Stomach (tissue), 9 donors: ENCODE measurements around the gene TMEM132D. TPM values are rescaled to one million over a fixed set of nuclear protein-coding genes. Genes with fewer than 3 reads are reported as not detected.

ENCODE experiments used
- DNase-seq, 2 donors: peaks; one replicate each; pipeline versions ENCODE4 v3.0.0 to v3.0.0-alpha.2; 2013 to 2019
- H3K27ac ChIP-seq, 5 donors: fragments of 200-600 bp in 4 of 5; sonication (generic) in 4 of 5; one replicate each; pipeline ENCODE4 v1.5.1; 2013 to 2019; ENCODE audit warnings: mild to moderate bottlenecking in 1 of 5, moderate library complexity in 1 of 5
- H3K27me3 ChIP-seq, 3 donors: fragments of 200-600 bp; sonication (generic); one replicate each; pipeline ENCODE4 v1.5.1; 2017 to 2019; ENCODE audit warnings: mixed run types in 1 of 3
- H3K36me3 ChIP-seq, 4 donors: fragments of 200-600 bp; sonication (generic); 1 replicate in 3 of 4; 2 replicates in 1 of 4; pipeline ENCODE4 v1.5.1; 2016 to 2019
- H3K4me1 ChIP-seq, 4 donors: fragments of 200-600 bp; sonication (generic); one replicate each; pipeline ENCODE4 v1.5.1; 2016 to 2019
- H3K4me3 ChIP-seq, 4 donors: fragments of 200-600 bp; sonication (generic) in 3 of 4; one replicate each; pipeline ENCODE4 v1.5.1; 2016 to 2019; ENCODE audit warnings: mild to moderate bottlenecking in 1 of 4
- H3K9me3 ChIP-seq, 4 donors: fragments of 200-600 bp; sonication (generic); one replicate each; pipeline ENCODE4 v1.5.1; 2016 to 2019
- EP300 ChIP-seq: sonication (generic); formaldehyde crosslinking; IDR thresholded peaks from one replicate; pipeline ENCODE4 v1.6.1; 2017; ENCODE audit warnings: antibody characterized with exemption
- POLR2A ChIP-seq, 4 donors: fragments of 450-650 bp; IDR thresholded peaks; one replicate each; pipeline ENCODE4 v1.6.1; 2016; ENCODE audit warnings: antibody characterized with exemption in 4 of 4, control low read depth in 2 of 4, mild to moderate bottlenecking in 1 of 4, moderate library complexity in 1 of 4
- POLR2AphosphoS5 ChIP-seq, 3 donors: sonication (generic); formaldehyde crosslinking; IDR thresholded peaks; one replicate each; pipeline ENCODE4 v1.6.1; 2016; ENCODE audit warnings: antibody characterized with exemption in 3 of 3
- WGBS, 5 donors: extraction: QIAGEN DNeasy Blood & Tissue Kit in 3 of 5; methylation state at CpG; one replicate each; pipeline versions ENCODE4 v1.1.5 to v1.1.7; 2013 to 2018; 5-methylcytosine and 5-hydroxymethylcytosine counted together
- intact Hi-C: fragments of 100-400 bp; cut with DNase I; formaldehyde crosslinking; loops from one replicate; pipeline ENCODE4 v1.15.1; 2023; ENCODE audit warnings: low total_unique reads
- polyA plus RNA-seq, 3 donors: library from polyadenylated mRNA; stranded (reverse); fragments of 200-250 nt; gene quantifications; one replicate each; pipeline ENCODE4 v1.2.3, GENCODE V29; 2013
- total RNA-seq, 5 donors: library from RNA; depleted of rRNA; stranded (reverse); fragments of >200 nt; gene quantifications; one replicate each; pipeline versions ENCODE4 v1.1.0 to v1.2.3, GENCODE V29; 2014 to 2016
- TF ChIP-seq, protein P1 (sequence below), 7 experiments: fragments of 450-650 bp in 4 of 7; fragments of 200-600 bp in 3 of 7; sonication (generic) in 3 of 7; IDR thresholded peaks; one replicate each; pipeline ENCODE4 v1.5.1; 2016 to 2019; ENCODE audit warnings: antibody characterized with exemption in 7 of 7, control low read depth in 2 of 7, mild to moderate bottlenecking in 1 of 7
- donor health status: healthy with polysubstance abuse.
- donor health status: Bipolar disorder and iron deficiency.
- donor health status: healthy.

Gene TMEM132D
- total and polyA plus RNA-seq, 8 donors, result 0.29 to 0.92 TPM; not detected in 6

DNA sequence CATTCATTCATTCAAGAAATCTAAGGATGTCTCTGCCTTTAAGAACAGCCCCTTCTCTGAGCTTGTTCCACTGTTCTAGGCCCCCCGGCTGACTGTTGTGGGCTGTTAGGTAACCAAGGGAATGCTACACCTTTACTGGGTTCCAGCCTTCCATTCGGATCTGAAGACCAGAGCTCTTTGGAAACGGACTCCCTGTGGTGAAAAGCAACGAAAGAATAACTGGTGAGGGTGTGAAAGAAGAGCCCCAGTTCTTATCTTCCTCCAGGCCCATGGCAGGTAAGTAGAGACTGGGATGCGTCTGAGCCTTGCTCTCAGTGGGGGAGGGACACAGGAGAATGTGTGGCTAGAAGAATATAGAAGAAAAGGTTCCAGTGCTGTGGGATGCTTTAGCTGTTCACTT, 207.4 kb downstream of the TMEM132D start:
- intact Hi-C loops, result no loop called here
- 33 to 45% (median 33%) methylated on average over 5 of the region's 5 CpGs for WGBS, 5 donors

GRCh38 chr12:129693731-129694130, 210.1 kb downstream of the TMEM132D start:
- Histone ChIP-seq H3K36me3 (no peaks in the 10 kb centered on the region), H3K4me1 (peaks cover 0 to 8% (median 0%) of the 10 kb centered on the region in 4 donors), H3K4me3 (no peak overlapping the region), H3K9me3 (no peaks in the 10 kb centered on the region), H3K27ac (no peak overlapping the region), H3K27me3 (no peaks in the 10 kb centered on the region)
- DNase-seq, result no peak
- intact Hi-C loops, result no loop called here
- WGBS, 5 donors, result 90 to 96% (median 91%) methylated on average over 8 of the region's 8 CpGs
- no peak for TF ChIP-seq POLR2A (IDR thresholded peaks at IDR 0.05)
- TF ChIP-seq POLR2AphosphoS5 (IDR thresholded peaks at IDR 0.05), result no peak
- TF ChIP-seq, protein P1, sequence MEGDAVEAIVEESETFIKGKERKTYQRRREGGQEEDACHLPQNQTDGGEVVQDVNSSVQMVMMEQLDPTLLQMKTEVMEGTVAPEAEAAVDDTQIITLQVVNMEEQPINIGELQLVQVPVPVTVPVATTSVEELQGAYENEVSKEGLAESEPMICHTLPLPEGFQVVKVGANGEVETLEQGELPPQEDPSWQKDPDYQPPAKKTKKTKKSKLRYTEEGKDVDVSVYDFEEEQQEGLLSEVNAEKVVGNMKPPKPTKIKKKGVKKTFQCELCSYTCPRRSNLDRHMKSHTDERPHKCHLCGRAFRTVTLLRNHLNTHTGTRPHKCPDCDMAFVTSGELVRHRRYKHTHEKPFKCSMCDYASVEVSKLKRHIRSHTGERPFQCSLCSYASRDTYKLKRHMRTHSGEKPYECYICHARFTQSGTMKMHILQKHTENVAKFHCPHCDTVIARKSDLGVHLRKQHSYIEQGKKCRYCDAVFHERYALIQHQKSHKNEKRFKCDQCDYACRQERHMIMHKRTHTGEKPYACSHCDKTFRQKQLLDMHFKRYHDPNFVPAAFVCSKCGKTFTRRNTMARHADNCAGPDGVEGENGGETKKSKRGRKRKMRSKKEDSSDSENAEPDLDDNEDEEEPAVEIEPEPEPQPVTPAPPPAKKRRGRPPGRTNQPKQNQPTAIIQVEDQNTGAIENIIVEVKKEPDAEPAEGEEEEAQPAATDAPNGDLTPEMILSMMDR (IDR thresholded peaks at IDR 0.05), result no peak
- TF ChIP-seq EP300, result no peak

More for the DNA sequence above, 207.4 kb downstream of the TMEM132D start:
- H3K9me3 ChIP-seq, result peaks cover 0 to 7% (median 0%) of the 10 kb centered on the region in 4 donors
- peaks cover 0 to 8% (median 0%) of the 10 kb centered on the region in 4 donors for H3K4me1 ChIP-seq
- H3K36me3 ChIP-seq, result no peaks in the 10 kb centered on the region
- H3K4me3 ChIP-seq, result no peak overlapping the region
- no peak for DNase-seq
- H3K27ac ChIP-seq, result no peak overlapping the region
- H3K27me3 ChIP-seq, result no peaks in the 10 kb centered on the region
- TF ChIP-seq, protein P1 (IDR thresholded peaks at IDR 0.05), result no peak
- TF ChIP-seq EP300 (no peak), POLR2A (IDR thresholded peaks at IDR 0.05) (no peak), POLR2AphosphoS5 (IDR thresholded peaks at IDR 0.05) (no peak)

DNA sequence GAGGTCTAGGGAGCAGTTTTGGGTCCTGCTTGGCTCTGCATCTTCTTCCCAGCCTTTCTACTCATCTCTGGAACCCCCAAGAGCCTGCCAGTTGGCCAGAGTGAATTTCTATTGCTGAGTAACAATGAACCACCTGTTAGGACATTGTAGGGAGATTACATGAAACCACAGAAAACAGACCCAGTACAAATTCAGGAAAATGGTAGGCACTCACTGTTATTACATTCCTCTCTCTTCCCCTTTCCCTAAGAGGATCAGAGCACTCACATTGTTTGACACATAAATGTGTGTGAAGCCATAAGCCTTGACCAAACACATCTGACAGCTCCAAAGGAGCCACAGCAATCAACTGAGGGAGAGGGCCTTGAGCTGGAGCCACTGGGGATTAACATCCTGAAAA, 216.1 kb downstream of the TMEM132D start:
- H3K27ac ChIP-seq, result no peak overlapping the region
- TF ChIP-seq POLR2AphosphoS5 (IDR thresholded peaks at IDR 0.05) (no peak), POLR2A (IDR thresholded peaks at IDR 0.05) (no peak), EP300 (no peak)
- TF ChIP-seq, protein P1 (IDR thresholded peaks at IDR 0.05), result no peak
- intact Hi-C loops, result no loop called here
- no peak overlapping the region for H3K4me3 ChIP-seq
- no peaks in the 10 kb centered on the region for H3K36me3 ChIP-seq
- no peaks in the 10 kb centered on the region for H3K4me1 ChIP-seq
- H3K27me3 ChIP-seq, result no peaks in the 10 kb centered on the region
- peaks cover 0 to 22% (median 15%) of the 10 kb centered on the region in 4 donors for H3K9me3 ChIP-seq
- no peak for DNase-seq

DNA sequence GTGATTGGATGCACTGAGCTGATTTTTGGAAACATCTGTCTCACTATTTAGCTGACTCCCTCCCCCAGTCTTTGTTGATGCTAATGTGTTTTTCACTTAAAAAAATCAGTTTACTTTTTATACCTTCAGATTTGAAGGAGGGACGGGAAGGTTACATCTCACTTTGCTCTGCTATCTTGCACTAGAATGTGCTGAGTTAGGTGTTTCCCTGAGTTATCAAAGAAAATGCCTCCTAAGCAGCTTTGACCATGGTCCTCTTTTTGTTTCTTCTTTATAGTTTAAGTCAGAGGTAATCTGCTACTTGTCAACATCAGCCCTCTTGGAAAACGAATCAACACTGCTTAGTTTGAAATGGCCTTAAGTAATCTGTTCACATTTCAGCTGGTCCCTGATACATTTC, 222.0 kb downstream of the TMEM132D start:
- no peak overlapping the region for H3K27ac ChIP-seq
- H3K36me3 ChIP-seq, result no peaks in the 10 kb centered on the region
- no peak for DNase-seq
- H3K4me3 ChIP-seq, result no peak overlapping the region
- WGBS, 5 donors, result 49 to 71% (median 61%) methylated on average over 2 of the region's 2 CpGs
- H3K4me1 ChIP-seq, result no peaks in the 10 kb centered on the region
- H3K27me3 ChIP-seq, result no peaks in the 10 kb centered on the region
- peaks cover 0 to 52% (median 37%) of the 10 kb centered on the region in 4 donors for H3K9me3 ChIP-seq
- TF ChIP-seq POLR2A (IDR thresholded peaks at IDR 0.05), result no peak
- TF ChIP-seq, protein P1 (IDR thresholded peaks at IDR 0.05), result no peak
- no peak for TF ChIP-seq EP300
- TF ChIP-seq POLR2AphosphoS5 (IDR thresholded peaks at IDR 0.05), result no peak
- intact Hi-C loops, result no loop called here
